ENCODE data around the gene UIMC1.

DNA sequence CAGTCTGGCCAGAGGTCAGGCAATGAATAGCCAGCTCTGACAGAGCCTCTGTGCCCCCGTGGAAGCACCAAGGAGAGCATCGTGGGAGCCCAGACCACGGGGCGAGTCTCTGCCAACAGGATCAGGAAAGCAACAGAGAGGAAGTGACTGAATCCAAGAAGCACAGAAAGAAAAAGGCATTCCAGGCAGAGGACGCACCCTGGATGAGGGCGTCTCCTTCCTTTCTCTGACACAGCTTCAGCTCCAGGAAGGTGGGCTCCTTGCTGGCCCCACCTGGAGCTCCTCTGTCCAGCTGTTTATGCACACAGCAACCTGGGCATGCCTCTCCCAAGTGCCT lies 124.0 kb downstream of the UIMC1 start:
- TF ChIP-seq CTCF (conservative IDR thresholded peaks at IDR 0.05; ENCODE audit: low read length) (no peak), EZH2phosphoT487 (IDR thresholded peaks at IDR 0.05; ENCODE audit: borderline replicate concordance, low read depth, low read length) (no peak)
